OCI-LY1 (cell line): Measurements from ENCODE around the gene DYNLT1.

Experiments
- EZH2 ChIP-seq: fragments of 200-600 bp; sonication (generic), shearing (Covaris generic); IDR thresholded peaks from 2 replicates; pipeline ENCODE4 v1.8.0; 2017; ENCODE audit warnings: borderline replicate concordance, mixed run types, mild to moderate bottlenecking, antibody characterized with exemption, low read length, moderate library complexity, mixed read lengths
- TF ChIP-seq, protein P1 (sequence below): fragments of 200-600 bp; sonication (generic), shearing (Covaris generic); IDR thresholded peaks from 2 replicates; pipeline ENCODE4 v1.5.1; 2017; ENCODE audit warnings: mild to moderate bottlenecking, antibody characterized with exemption, low read length, moderate library complexity, mixed read lengths

DNA sequence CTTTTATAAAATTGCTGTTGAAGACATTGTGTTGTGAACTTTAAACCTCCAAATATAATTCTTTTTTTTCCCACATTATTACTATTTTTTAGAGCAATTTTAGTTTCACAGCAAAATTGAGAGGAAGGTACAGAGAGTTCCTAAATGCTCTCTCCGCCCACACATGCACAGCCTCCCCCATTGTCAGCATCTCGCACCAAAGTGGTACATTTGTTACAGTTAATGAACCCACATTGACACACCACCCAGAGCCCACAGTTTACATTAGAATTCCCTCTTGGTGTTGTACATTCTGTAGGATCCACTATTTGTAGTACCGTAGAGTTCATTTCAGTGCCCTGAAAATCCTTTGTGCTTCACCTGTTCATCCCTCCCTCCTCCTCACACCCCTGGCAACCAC lies 50.9 kb downstream of the DYNLT1 start:
- TF ChIP-seq, protein P1, sequence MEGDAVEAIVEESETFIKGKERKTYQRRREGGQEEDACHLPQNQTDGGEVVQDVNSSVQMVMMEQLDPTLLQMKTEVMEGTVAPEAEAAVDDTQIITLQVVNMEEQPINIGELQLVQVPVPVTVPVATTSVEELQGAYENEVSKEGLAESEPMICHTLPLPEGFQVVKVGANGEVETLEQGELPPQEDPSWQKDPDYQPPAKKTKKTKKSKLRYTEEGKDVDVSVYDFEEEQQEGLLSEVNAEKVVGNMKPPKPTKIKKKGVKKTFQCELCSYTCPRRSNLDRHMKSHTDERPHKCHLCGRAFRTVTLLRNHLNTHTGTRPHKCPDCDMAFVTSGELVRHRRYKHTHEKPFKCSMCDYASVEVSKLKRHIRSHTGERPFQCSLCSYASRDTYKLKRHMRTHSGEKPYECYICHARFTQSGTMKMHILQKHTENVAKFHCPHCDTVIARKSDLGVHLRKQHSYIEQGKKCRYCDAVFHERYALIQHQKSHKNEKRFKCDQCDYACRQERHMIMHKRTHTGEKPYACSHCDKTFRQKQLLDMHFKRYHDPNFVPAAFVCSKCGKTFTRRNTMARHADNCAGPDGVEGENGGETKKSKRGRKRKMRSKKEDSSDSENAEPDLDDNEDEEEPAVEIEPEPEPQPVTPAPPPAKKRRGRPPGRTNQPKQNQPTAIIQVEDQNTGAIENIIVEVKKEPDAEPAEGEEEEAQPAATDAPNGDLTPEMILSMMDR = no peak
- no peak for TF ChIP-seq EZH2
